ENCODE measurements around the gene FMO3.

GRCh38 chr1:171090604-171091003, at the start of gene FMO3:
- TF ChIP-seq ZNF777 (tag by site-specific recombination; IDR thresholded peaks at IDR 0.05; ENCODE audit: borderline replicate concordance) (no peak), ZNF529 (tag by site-specific recombination; IDR thresholded peaks at IDR 0.05; ENCODE audit: insufficient replicate concordance) (no peak), ZNF121 (tag by site-specific recombination; IDR thresholded peaks at IDR 0.05) (no peak), ZBTB8A (tag by site-specific recombination; IDR thresholded peaks at IDR 0.05) (no peak), CTCF (tag by site-specific recombination; IDR thresholded peaks at IDR 0.05) (no peak)
